DMS 273 (cell line): Measurements from ENCODE around the gene TXLNB.
A peak's percentile ranks its signal among the peaks of the same experiment; 100 is the strongest.
"Not testable (repeated sequence)": the region's sequence is repeated elsewhere in the genome, so short reads cannot be mapped to it uniquely, and the experiment has no call there.

Source experiments
- DNase-seq: peaks from one replicate; lab custom pipeline; 2025; ENCODE audit not compliant: unreplicated experiment; lab: John Stamatoyannopoulos, UW

The TXLNB gene

GRCh38 chr6:139311831-139312230 is 20.0 kb upstream of the TXLNB start:
- DNase-seq: no peak

- DNase-seq: no peak
Measured at GRCh38 chr6:139308936-139309603, 17.3 kb upstream of the TXLNB start.

- no peak for DNase-seq
Measured at GRCh38 chr6:139308286-139308916, 16.6 kb upstream of the TXLNB start.

- DNase-seq: no peak
Measured at GRCh38 chr6:139306291-139306981, 14.6 kb upstream of the TXLNB start.

GRCh38 chr6:139303185-139303584 is 11.4 kb upstream of the TXLNB start:
- no peak for DNase-seq

GRCh38 chr6:139297921-139298320 is 6.1 kb upstream of the TXLNB start:
- DNase-seq: no peak

- no peak for DNase-seq
Measured at GRCh38 chr6:139296927-139297326, 5.1 kb upstream of the TXLNB start.

GRCh38 chr6:139295901-139296300 is 4.1 kb upstream of the TXLNB start:
- DNase-seq: no peak

GRCh38 chr6:139294090-139294489 is 2.3 kb upstream of the TXLNB start:
- DNase-seq: no peak

- not testable (repeated sequence) for DNase-seq
Measured at GRCh38 chr6:139293230-139293629, 1.4 kb upstream of the TXLNB start.

GRCh38 chr6:139290787-139291311 is 949 bp downstream of the TXLNB start:
- DNase-seq: peak; percentile 62

- no peak for DNase-seq
Measured at GRCh38 chr6:139289233-139289632, 2.6 kb downstream of the TXLNB start.

- peak; percentile 57 for DNase-seq
Measured at GRCh38 chr6:139288496-139289040, 3.2 kb downstream of the TXLNB start.

GRCh38 chr6:139287868-139288267 is 3.9 kb downstream of the TXLNB start:
- no peak for DNase-seq

GRCh38 chr6:139286438-139286837 is 5.4 kb downstream of the TXLNB start:
- DNase-seq: not testable (repeated sequence)

GRCh38 chr6:139285590-139285989 is 6.2 kb downstream of the TXLNB start:
- no peak for DNase-seq

GRCh38 chr6:139284789-139285188 is 7.0 kb downstream of the TXLNB start:
- DNase-seq: no peak

- no peak for DNase-seq
Measured at GRCh38 chr6:139282684-139283083, 9.1 kb downstream of the TXLNB start.

- no peak for DNase-seq
Measured at GRCh38 chr6:139278190-139278589, 13.6 kb downstream of the TXLNB start.

- DNase-seq: no peak
Measured at GRCh38 chr6:139277587-139277986, 14.2 kb downstream of the TXLNB start.

- DNase-seq: no peak
Measured at GRCh38 chr6:139277161-139277560, 14.6 kb downstream of the TXLNB start.
